Ascending aorta (tissue), 2 donors: Measurements from ENCODE around the gene AEN. TPM values are rescaled to one million over a fixed set of nuclear protein-coding genes. Genes with fewer than 3 reads are reported as not detected.

ENCODE experiments used
- DNase-seq, 2 donors: peaks; one replicate each; pipeline ENCODE4 v3.0.0-alpha.2; 2019; ENCODE audit warnings: low spot score in 2 of 2
- H3K27ac ChIP-seq, 2 donors: fragments of 200-600 bp; sonication (generic); one replicate each; pipeline ENCODE4 v1.5.1; 2016 to 2017; ENCODE audit warnings: mild to moderate bottlenecking in 1 of 2
- H3K27me3 ChIP-seq: fragments of 200-600 bp; sonication (generic); one replicate; pipeline ENCODE4 v1.5.1; 2017
- H3K36me3 ChIP-seq, 2 donors: fragments of 200-600 bp; sonication (generic); one replicate each; pipeline ENCODE4 v1.5.1; 2016
- H3K4me1 ChIP-seq, 2 donors: fragments of 200-600 bp; sonication (generic); one replicate each; pipeline ENCODE4 v1.5.1; 2016 to 2017; ENCODE audit warnings: mild to moderate bottlenecking in 1 of 2
- H3K4me3 ChIP-seq, 2 donors: fragments of 200-600 bp; sonication (generic); one replicate each; pipeline ENCODE4 v1.5.1; 2016 to 2017; ENCODE audit warnings: mild to moderate bottlenecking in 1 of 2
- H3K9me3 ChIP-seq, 2 donors: fragments of 200-600 bp; sonication (generic); one replicate each; pipeline ENCODE4 v1.5.1; 2016
- intact Hi-C: fragments of 100-400 bp; cut with DNase I; formaldehyde crosslinking; loops from one replicate; pipeline ENCODE4 v1.15.1; 2023
- total RNA-seq: library from RNA; depleted of rRNA; stranded (reverse); fragments of >200 nt; gene quantifications from one replicate; pipeline ENCODE4 v1.1.0, GENCODE V29; 2016
- TF ChIP-seq, protein P1 (sequence below), 3 experiments: fragments of 200-600 bp in 2 of 3; fragments of 450-650 bp in 1 of 3; sonication (generic) in 2 of 3; IDR thresholded peaks; one replicate each; pipeline ENCODE4 v1.5.1; 2016 to 2019; ENCODE audit warnings: antibody characterized with exemption in 3 of 3, mild to moderate bottlenecking in 1 of 3, moderate library complexity in 1 of 3

Gene AEN
- total RNA-seq, 1 donor from 2014 or later: 13.5 TPM

DNA sequence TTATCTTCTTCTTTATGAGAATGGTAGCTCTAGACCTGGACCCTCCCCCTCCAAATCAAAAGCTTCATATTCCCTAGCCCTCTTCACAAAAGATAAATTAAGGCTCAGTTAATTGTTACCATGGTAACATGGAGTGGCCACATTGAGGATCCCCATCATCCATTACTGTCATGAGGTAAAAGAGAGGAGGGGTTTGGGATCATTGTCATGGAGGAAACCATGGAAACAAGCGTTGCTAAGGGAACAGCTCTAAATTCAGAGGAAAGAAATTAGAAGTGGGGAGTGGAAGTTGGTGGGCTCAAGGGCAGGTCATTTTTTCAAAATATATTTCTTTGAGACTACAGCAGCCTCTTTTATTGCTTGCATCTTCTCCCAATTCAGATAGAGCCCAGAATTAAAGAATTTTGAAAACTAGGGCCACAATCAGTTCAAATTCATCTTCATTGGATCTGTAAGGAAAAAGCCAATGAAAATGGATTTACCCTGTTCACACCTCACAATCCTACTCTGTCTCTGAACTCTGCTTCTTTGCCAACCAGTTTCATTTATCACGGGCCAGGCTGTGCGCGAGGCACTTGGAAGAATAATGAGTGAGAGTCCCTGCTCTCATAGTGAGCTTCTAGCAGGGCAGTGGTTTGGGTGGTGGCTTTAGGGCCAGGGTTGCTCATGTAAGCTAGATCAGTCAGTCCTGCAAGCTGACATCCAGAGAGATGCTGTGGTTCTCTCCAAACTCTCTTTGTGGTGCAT lies 11.6 kb upstream of the AEN start:
- Histone ChIP-seq H3K4me3 (no peak overlapping the region), H3K27me3 (peaks cover 13% of the 10 kb centered on the region), H3K27ac (no peak overlapping the region), H3K9me3 (no peaks in the 10 kb centered on the region), H3K4me1 (no peaks in the 10 kb centered on the region), H3K36me3 (no peaks in the 10 kb centered on the region)
- DNase-seq: no peak
- intact Hi-C loops: no loop called here
- TF ChIP-seq, protein P1, sequence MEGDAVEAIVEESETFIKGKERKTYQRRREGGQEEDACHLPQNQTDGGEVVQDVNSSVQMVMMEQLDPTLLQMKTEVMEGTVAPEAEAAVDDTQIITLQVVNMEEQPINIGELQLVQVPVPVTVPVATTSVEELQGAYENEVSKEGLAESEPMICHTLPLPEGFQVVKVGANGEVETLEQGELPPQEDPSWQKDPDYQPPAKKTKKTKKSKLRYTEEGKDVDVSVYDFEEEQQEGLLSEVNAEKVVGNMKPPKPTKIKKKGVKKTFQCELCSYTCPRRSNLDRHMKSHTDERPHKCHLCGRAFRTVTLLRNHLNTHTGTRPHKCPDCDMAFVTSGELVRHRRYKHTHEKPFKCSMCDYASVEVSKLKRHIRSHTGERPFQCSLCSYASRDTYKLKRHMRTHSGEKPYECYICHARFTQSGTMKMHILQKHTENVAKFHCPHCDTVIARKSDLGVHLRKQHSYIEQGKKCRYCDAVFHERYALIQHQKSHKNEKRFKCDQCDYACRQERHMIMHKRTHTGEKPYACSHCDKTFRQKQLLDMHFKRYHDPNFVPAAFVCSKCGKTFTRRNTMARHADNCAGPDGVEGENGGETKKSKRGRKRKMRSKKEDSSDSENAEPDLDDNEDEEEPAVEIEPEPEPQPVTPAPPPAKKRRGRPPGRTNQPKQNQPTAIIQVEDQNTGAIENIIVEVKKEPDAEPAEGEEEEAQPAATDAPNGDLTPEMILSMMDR (IDR thresholded peaks at IDR 0.05): no peak

DNA sequence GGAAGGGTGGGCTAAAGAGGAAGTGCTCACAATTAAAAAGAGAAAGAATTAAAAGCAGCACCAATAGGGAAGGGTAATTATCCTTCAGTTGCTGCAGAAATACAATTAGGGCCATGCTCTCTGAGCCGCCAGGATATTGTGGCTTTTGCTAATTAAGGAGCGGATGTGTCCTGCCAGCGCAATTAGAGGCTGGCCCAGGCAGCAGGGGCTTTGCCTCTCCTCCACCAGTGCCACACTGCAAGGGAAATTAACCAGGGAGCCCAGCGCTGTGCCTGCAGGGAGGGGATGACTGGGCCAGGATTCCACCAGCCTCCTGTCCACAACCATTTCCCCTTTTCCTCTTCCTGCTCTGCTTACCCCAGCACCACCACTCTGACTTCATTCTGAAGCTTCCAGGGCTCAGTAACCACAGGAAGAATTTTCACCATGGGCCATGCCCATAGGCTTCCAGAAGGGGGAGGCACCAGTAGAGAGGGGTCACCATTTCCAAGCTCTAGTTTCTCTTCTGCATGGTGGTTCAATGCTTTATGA lies 10.4 kb upstream of the AEN start:
- intact Hi-C loops: no loop called here
- no peaks in the 10 kb centered on the region for H3K36me3 ChIP-seq
- no peak for DNase-seq
- peaks cover under 1% of the 10 kb centered on the region for H3K27me3 ChIP-seq
- H3K4me3 ChIP-seq: no peak overlapping the region
- no peak overlapping the region for H3K27ac ChIP-seq
- no peaks in the 10 kb centered on the region for H3K4me1 ChIP-seq
- TF ChIP-seq, protein P1 (IDR thresholded peaks at IDR 0.05): no peak
- no peaks in the 10 kb centered on the region for H3K9me3 ChIP-seq

DNA sequence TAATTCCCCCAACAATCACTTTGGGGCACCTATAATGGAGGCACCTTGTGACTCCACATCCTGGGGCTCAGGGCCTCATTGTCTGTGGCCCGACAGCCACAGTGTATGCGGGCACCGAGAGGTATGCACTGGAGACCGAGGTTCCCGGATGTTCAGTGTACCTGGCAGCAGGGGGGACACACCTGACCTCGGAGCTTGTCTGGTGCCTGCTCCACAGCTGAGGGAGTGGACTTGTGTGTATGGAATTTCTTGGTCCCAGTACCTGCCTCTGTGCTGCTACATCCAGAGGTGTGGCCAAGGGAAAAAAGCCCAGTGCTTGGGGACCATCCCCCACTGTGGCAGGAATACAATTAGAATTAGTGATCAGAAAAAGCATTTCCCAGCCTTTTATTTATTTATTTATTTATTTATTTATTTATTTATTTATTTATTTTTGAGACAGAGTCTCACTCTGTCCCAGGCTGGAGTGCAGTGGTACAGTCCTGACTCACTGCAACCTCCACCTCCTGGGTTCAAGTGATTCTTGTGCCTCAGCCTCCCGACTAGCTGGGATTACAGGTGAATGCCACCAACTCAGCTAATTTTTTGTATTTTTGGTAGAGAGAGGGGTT lies 8.8 kb upstream of the AEN start:
- no peaks in the 10 kb centered on the region for H3K4me1 ChIP-seq
- intact Hi-C loops: no loop called here
- DNase-seq: no peak
- no peaks in the 10 kb centered on the region for H3K36me3 ChIP-seq
- H3K9me3 ChIP-seq: no peaks in the 10 kb centered on the region
- H3K27me3 ChIP-seq: no peaks in the 10 kb centered on the region
- TF ChIP-seq, protein P1 (IDR thresholded peaks at IDR 0.05): no peak
- no peak overlapping the region for H3K4me3 ChIP-seq
- H3K27ac ChIP-seq: no peak overlapping the region

DNA sequence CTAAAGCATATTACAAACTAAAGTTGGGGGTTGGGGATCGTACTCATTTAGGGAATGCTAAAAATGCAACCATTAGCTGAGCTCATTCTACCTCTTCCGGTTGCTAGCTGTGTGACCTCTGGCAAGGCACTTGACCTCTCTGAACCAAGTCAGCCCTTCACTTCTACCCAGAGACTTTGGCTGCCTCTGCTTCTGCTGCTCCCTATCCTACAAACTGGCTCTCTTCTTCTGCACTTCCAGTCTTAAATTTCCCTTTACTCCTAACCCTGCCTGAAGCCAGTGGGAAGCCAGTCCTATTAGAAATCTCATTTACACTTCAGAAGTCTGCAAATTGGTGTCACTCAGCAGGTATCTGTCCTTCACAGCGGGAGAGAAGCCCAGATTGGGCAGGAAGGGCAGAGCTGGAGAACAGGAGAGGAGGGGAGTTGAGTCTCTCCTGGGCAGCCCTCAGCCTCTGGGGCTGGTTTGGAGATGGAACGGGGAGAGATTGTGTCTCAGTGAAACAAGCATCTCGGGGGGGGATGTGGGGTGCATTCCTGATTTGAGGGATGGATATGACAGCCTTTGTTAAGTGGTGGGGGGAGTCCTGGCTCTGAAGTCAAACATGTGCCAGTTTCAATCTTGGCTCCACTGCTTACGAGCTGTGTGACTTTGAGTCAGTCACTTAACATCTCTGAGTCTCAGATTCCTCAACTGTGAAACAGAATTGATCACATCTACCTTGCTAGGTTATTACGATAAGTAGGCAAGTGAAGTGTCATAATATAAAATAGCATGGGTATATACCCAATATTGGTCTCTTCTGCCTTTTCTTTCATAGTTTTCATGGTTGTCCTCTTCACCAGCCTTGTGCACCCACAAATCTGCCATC lies 7.8 kb upstream of the AEN start:
- TF ChIP-seq, protein P1 (IDR thresholded peaks at IDR 0.05): no peak
- Histone ChIP-seq H3K9me3 (no peaks in the 10 kb centered on the region), H3K27me3 (no peaks in the 10 kb centered on the region), H3K4me1 (no peaks in the 10 kb centered on the region), H3K27ac (no peak overlapping the region), H3K4me3 (no peak overlapping the region), H3K36me3 (no peaks in the 10 kb centered on the region)
- no peak for DNase-seq
- intact Hi-C loops: no loop called here

DNA sequence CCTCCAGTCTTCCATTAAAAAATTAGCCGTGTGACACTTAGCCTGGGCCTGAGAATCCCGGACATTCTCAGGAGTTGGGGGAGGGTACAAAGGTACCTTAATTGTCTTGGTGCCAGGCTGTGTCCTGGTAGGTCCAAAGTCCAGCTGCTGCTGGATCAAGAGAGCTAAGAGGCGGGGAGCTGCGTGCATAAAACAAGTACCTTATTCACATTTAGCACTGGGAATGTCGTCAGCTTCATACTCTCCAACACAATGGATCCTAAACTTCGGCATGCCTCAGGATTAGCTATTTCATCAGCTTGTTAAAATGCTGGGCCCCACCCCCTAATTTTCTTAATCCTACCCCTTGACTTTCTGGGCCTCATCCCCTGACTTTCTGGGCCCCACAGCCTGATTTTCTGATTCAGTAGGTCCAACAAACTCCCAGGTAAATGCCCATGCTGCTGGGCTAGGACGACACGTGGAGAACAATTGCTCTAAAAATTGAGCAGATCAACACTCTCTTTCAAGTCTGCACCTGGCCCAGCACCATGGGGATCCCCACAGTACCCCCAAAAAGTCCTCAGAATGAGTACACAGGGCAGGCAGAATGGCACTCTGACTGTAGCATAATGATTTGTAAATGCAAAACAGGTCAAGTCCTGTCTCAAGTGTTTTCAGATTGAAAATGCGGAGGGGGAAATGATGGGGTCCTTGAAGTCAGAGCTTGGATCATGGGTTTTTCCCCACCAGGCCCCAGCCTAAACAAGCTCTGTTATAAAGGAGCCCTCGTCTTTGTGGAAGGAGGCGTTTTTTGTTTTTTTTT lies 5.6 kb upstream of the AEN start:
- Histone ChIP-seq H3K4me1 (no peaks in the 10 kb centered on the region), H3K27me3 (no peaks in the 10 kb centered on the region), H3K9me3 (no peaks in the 10 kb centered on the region), H3K27ac (no peak overlapping the region), H3K4me3 (no peak overlapping the region), H3K36me3 (no peaks in the 10 kb centered on the region)
- DNase-seq: no peak
- TF ChIP-seq, protein P1 (IDR thresholded peaks at IDR 0.05): no peak
- intact Hi-C loops: no loop called here
